ENCODE measurements around the gene PTP4A1. TPM values are rescaled to one million over a fixed set of nuclear protein-coding genes. Genes with fewer than 3 reads are reported as not detected.

The PTP4A1 gene
- total RNA-seq, 1 experiment from 2014 or later = 80.1 TPM

- ChIA-PET CTCF (no interaction called here), POLR2A (ENCODE audit: low non-redundant PET) (no interaction called here)
- BruUV-seq (replicated peaks) = no TSS peak
- Histone ChIP-seq H3K27me3 (replicated peaks; ENCODE audit: insufficient read depth, low read depth, low read length, poor library complexity) (no peaks in the 10 kb centered on the region), H3K36me3 (ENCODE audit: insufficient read depth, low read length, poor library complexity, severe bottlenecking) (no peaks in the 10 kb centered on the region), H3K4me1 (ENCODE audit: insufficient read depth, low read length, poor library complexity, severe bottlenecking) (no peaks in the 10 kb centered on the region), H3K4me3 (ENCODE audit: low read depth, low read length, poor library complexity, severe bottlenecking) (no peak overlapping the region), H3K9me3 (ENCODE audit: low read depth, low read length, poor library complexity, severe bottlenecking) (no peaks in the 10 kb centered on the region), H3K27ac (ENCODE audit: low read depth, low read length, poor library complexity, severe bottlenecking) (no peak overlapping the region)
- no peak for TF ChIP-seq EZH2 (IDR thresholded peaks at IDR 0.05; ENCODE audit: borderline replicate concordance, low read depth, low read length, poor library complexity, severe bottlenecking)
- TF ChIP-seq CTCF (conservative IDR thresholded peaks at IDR 0.05; ENCODE audit: low read depth, low read length) = no peak
- intact Hi-C loops (cut with micrococcal nuclease; ENCODE audit: unreplicated experiment) = no loop called here
- no peak for DNase-seq (ENCODE audit: low spot score)
These were observed 7.1 kb upstream of the PTP4A1 start for GRCh38 chr6:63565058-63565726.

DNA sequence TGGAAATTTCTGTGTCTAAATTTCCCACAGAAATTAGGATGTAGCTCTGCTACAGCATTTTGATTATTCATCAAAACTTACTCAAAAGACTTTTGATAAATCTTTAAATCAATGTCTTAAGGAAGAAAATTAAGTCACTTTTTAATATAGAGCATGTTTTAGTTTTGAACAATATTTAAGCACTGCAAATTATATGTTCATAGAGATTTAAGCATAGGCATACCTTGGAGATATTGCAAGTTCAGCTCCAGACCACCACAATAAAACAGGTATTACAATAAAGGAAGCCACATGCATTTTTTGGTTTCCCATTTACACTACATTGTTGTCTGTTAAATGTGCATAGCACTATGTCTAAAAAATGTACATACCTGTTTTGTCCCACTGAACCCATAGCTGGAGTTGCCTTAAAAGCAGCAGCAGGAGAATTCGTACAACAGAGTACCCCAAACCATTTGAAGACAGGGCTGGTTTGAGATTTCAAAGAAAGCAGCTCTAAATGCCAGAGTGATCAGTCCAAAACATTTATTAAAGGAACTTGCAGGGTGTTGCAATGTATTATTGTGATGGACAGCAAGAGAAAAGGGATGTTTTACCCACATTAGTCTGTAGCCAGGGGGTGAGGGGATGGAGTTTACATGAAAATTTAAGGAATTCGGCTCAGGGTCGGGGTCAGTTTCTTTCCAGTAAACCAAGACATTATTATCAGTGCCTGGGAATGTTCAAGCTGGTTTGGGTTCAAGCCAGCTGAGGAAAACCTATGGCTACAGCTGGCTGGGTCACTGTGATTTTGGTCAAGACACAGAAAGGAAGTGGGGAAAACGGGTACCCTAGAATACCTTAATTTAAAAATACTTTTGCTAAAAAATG lies 6.3 kb upstream of the PTP4A1 start:
- intact Hi-C loops (cut with micrococcal nuclease; ENCODE audit: unreplicated experiment) = no loop called here
- TF ChIP-seq CTCF (conservative IDR thresholded peaks at IDR 0.05; ENCODE audit: low read depth, low read length) (no peak), EZH2 (IDR thresholded peaks at IDR 0.05; ENCODE audit: borderline replicate concordance, low read depth, low read length, poor library complexity, severe bottlenecking) (no peak)
- H3K9me3 ChIP-seq (ENCODE audit: low read depth, low read length, poor library complexity, severe bottlenecking) = no peaks in the 10 kb centered on the region
- CTCF ChIA-PET = no interaction called here
- no peak overlapping the region for H3K4me3 ChIP-seq (ENCODE audit: low read depth, low read length, poor library complexity, severe bottlenecking)
- no peak overlapping the region for H3K27ac ChIP-seq (ENCODE audit: low read depth, low read length, poor library complexity, severe bottlenecking)
- BruUV-seq (replicated peaks) = no TSS peak
- no peaks in the 10 kb centered on the region for H3K27me3 ChIP-seq (replicated peaks; ENCODE audit: insufficient read depth, low read depth, low read length, poor library complexity)
- POLR2A ChIA-PET (ENCODE audit: low non-redundant PET) = no interaction called here
- H3K36me3 ChIP-seq (ENCODE audit: insufficient read depth, low read length, poor library complexity, severe bottlenecking) = no peaks in the 10 kb centered on the region
- DNase-seq (ENCODE audit: low spot score) = no peak
- H3K4me1 ChIP-seq (ENCODE audit: insufficient read depth, low read length, poor library complexity, severe bottlenecking) = no peaks in the 10 kb centered on the region

GRCh38 chr6:63567966-63568365 lies 4.3 kb upstream of the PTP4A1 start:
- Histone ChIP-seq H3K4me3 (ENCODE audit: low read depth, low read length, poor library complexity, severe bottlenecking) (no peak overlapping the region), H3K27ac (ENCODE audit: low read depth, low read length, poor library complexity, severe bottlenecking) (no peak overlapping the region), H3K4me1 (ENCODE audit: insufficient read depth, low read length, poor library complexity, severe bottlenecking) (peaks cover 6% of the 10 kb centered on the region), H3K36me3 (ENCODE audit: insufficient read depth, low read length, poor library complexity, severe bottlenecking) (no peaks in the 10 kb centered on the region), H3K9me3 (ENCODE audit: low read depth, low read length, poor library complexity, severe bottlenecking) (no peaks in the 10 kb centered on the region), H3K27me3 (replicated peaks; ENCODE audit: insufficient read depth, low read depth, low read length, poor library complexity) (no peaks in the 10 kb centered on the region)
- TF ChIP-seq CTCF (conservative IDR thresholded peaks at IDR 0.05; ENCODE audit: low read depth, low read length) (no peak), EZH2 (IDR thresholded peaks at IDR 0.05; ENCODE audit: borderline replicate concordance, low read depth, low read length, poor library complexity, severe bottlenecking) (no peak)
- no TSS peak for BruUV-seq (replicated peaks)
- no peak for DNase-seq (ENCODE audit: low spot score)
- CTCF ChIA-PET = no interaction called here
- intact Hi-C loops (cut with micrococcal nuclease; ENCODE audit: unreplicated experiment) = no loop called here
- POLR2A ChIA-PET (ENCODE audit: low non-redundant PET) = no interaction called here

Measured in A673 (cell line).